Activated CD4-positive, alpha-beta T cell treated with anti-CD3 and anti-CD28 coated beads, Interleukin-2, Interleukin-4, amounts not matched to agents 100 ng/mL and 50 ng/mL, durations not matched to agents 16 hours and 8 hours (primary cell): ENCODE data around the gene DTYMK.

Source experiments
- DNase-seq: peaks from one replicate; pipeline ENCODE4 v3.0.0-alpha.2; 2020; ENCODE audit warnings: low spot score

Gene DTYMK

GRCh38 chr2:241706537-241706936 is 19.9 kb upstream of the DTYMK start:
- DNase-seq: no peak

- no peak for DNase-seq
Measured at GRCh38 chr2:241703032-241703604, 16.5 kb upstream of the DTYMK start.

- peak; percentile 83 for DNase-seq
Measured at GRCh38 chr2:241702155-241703031, 15.8 kb upstream of the DTYMK start.

GRCh38 chr2:241701399-241702154 is 15.0 kb upstream of the DTYMK start, which contains the start of gene ING5:
TSS of gene ING5 (plus strand) at chr2:241702039. CDS start at chr2:241702066, 27 bp downstream.
- peak; percentile 96 for DNase-seq

GRCh38 chr2:241701149-241701398 is 14.5 kb upstream of the DTYMK start:
- DNase-seq: no peak

GRCh38 chr2:241695651-241696050 is 9.0 kb upstream of the DTYMK start:
- DNase-seq: no peak

- DNase-seq: no peak
Measured at GRCh38 chr2:241692448-241692847, 5.8 kb upstream of the DTYMK start.

GRCh38 chr2:241690202-241690717 is 3.6 kb upstream of the DTYMK start:
- DNase-seq: no peak

- no peak for DNase-seq
Measured at GRCh38 chr2:241689306-241689705, 2.7 kb upstream of the DTYMK start.

GRCh38 chr2:241686324-241686649 is 328 bp downstream of the DTYMK start:
- DNase-seq: no peak

GRCh38 chr2:241680827-241681599 is 5.6 kb downstream of the DTYMK start:
- no peak for DNase-seq

- DNase-seq: no peak
Measured at GRCh38 chr2:241680044-241680443, 6.6 kb downstream of the DTYMK start.

- no peak for DNase-seq
Measured at GRCh38 chr2:241678784-241679540, 7.7 kb downstream of the DTYMK start.

GRCh38 chr2:241678307-241678706 is 8.3 kb downstream of the DTYMK start:
- no peak for DNase-seq

GRCh38 chr2:241677392-241677791 is 9.2 kb downstream of the DTYMK start:
- DNase-seq: no peak

- DNase-seq: no peak
Measured at GRCh38 chr2:241676665-241677064, 9.9 kb downstream of the DTYMK start.

- no peak for DNase-seq
Measured at GRCh38 chr2:241675885-241676284, 10.7 kb downstream of the DTYMK start.

- DNase-seq: no peak
Measured at GRCh38 chr2:241673797-241674725, 12.6 kb downstream of the DTYMK start.

GRCh38 chr2:241673189-241673663 is 13.4 kb downstream of the DTYMK start:
- DNase-seq: no peak
